Activated CD8-positive, alpha-beta memory T cell treated with anti-CD3 and anti-CD28 coated beads for 36 hours (primary cell): ENCODE measurements around the gene NT5C3A. TPM values are rescaled to one million over a fixed set of nuclear protein-coding genes. Genes with fewer than 3 reads are reported as not detected.

ENCODE experiments used
- total RNA-seq, 2 experiments: library from RNA; stranded (reverse); gene quantifications; one replicate each; pipeline ENCODE4 v1.2.3, GENCODE V29; 2021

NT5C3A gene
- total RNA-seq, 2 experiments from 2014 or later: 28.1 to 29.2 TPM

Other genes starting within 250 kb of the NT5C3A start
- 10 to 100 TPM; 19.9 to 22.1 TPM for gene KBTBD2, start 171.0 kb downstream of the NT5C3A start, total RNA-seq
- gene FKBP9, start 105.3 kb downstream of the NT5C3A start, total RNA-seq: under 1 TPM in 1 of 2 experiments, not detected in 1; 0.34 TPM
- gene RP9, start 46.6 kb upstream of the NT5C3A start, total RNA-seq: 10 to 100 TPM; 22.0 to 23.2 TPM
- gene BBS9, start 66.8 kb upstream of the NT5C3A start, total RNA-seq: 1 to 10 TPM; 5.1 to 6.1 TPM